Ishikawa (cell line): ENCODE data around the gene ZNF350.
A peak's percentile ranks its signal among the peaks of the same experiment; 100 is the strongest.

Source experiments
- CEBPB ChIP-seq: IDR thresholded peaks from 2 replicates; pipeline ENCODE4 v1.6.1; 2012
- EGR1 ChIP-seq: IDR thresholded peaks from 2 replicates; pipeline ENCODE4 v1.6.1; 2012
- EP300 ChIP-seq: IDR thresholded peaks from 2 replicates; pipeline ENCODE4 v1.6.1; 2012; ENCODE audit warnings: borderline replicate concordance
- FOXM1 ChIP-seq: IDR thresholded peaks from 2 replicates; pipeline ENCODE4 v1.6.1; 2012; ENCODE audit warnings: low read depth, borderline replicate concordance
- NFIC ChIP-seq: IDR thresholded peaks from 2 replicates; pipeline ENCODE4 v1.6.1; 2012
- RAD21 ChIP-seq: IDR thresholded peaks from 2 replicates; pipeline ENCODE4 v1.6.1; 2012; ENCODE audit warnings: low read depth
- TAF1 ChIP-seq: IDR thresholded peaks from 2 replicates; pipeline ENCODE4 v1.6.1; 2012; ENCODE audit warnings: low read depth, mild to moderate bottlenecking
- TEAD4 ChIP-seq: IDR thresholded peaks from 2 replicates; pipeline ENCODE4 v1.6.1; 2012
- USF1 ChIP-seq: IDR thresholded peaks from 2 replicates; pipeline ENCODE4 v1.6.1; 2012
- YY1 ChIP-seq: IDR thresholded peaks from 2 replicates; pipeline ENCODE4 v1.6.1; 2012; ENCODE audit warnings: low read depth
- ZBTB7A ChIP-seq: IDR thresholded peaks from 2 replicates; pipeline ENCODE4 v1.6.1; 2012; ENCODE audit warnings: low read depth
- TF ChIP-seq, protein P1 (sequence below): IDR thresholded peaks from 2 replicates; pipeline ENCODE4 v1.6.1; 2012; ENCODE audit warnings: low read depth, mild to moderate bottlenecking

- TF ChIP-seq YY1 (peak; percentile 98), CEBPB (no peak), EGR1 (peak; percentile 61), NFIC (no peak), TEAD4 (no peak), EP300 (no peak), TAF1 (peak; percentile 26; the same call in 1 of the 2 replicates), FOXM1 (no peak), RAD21 (0 out of 2 replicates have a peak, but pooled peaks have one; percentile 8), ZBTB7A (no peak), USF1 (no peak; the same call in 1 of the 2 replicates)
- TF ChIP-seq, protein P1, sequence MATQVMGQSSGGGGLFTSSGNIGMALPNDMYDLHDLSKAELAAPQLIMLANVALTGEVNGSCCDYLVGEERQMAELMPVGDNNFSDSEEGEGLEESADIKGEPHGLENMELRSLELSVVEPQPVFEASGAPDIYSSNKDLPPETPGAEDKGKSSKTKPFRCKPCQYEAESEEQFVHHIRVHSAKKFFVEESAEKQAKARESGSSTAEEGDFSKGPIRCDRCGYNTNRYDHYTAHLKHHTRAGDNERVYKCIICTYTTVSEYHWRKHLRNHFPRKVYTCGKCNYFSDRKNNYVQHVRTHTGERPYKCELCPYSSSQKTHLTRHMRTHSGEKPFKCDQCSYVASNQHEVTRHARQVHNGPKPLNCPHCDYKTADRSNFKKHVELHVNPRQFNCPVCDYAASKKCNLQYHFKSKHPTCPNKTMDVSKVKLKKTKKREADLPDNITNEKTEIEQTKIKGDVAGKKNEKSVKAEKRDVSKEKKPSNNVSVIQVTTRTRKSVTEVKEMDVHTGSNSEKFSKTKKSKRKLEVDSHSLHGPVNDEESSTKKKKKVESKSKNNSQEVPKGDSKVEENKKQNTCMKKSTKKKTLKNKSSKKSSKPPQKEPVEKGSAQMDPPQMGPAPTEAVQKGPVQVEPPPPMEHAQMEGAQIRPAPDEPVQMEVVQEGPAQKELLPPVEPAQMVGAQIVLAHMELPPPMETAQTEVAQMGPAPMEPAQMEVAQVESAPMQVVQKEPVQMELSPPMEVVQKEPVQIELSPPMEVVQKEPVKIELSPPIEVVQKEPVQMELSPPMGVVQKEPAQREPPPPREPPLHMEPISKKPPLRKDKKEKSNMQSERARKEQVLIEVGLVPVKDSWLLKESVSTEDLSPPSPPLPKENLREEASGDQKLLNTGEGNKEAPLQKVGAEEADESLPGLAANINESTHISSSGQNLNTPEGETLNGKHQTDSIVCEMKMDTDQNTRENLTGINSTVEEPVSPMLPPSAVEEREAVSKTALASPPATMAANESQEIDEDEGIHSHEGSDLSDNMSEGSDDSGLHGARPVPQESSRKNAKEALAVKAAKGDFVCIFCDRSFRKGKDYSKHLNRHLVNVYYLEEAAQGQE = no peak
Measured at GRCh38 chr19:51926784-51927741, 59.6 kb downstream of the ZNF350 start, which contains the start of gene ZNF613.
